HCT116 (cell line): ENCODE data around the gene CYB5B. TPM values are rescaled to one million over a fixed set of nuclear protein-coding genes. Genes with fewer than 3 reads are reported as not detected.

Source experiments
- ATAC-seq: fragments of 200-7000 bp; cut with Tn5 transposase; 2 replicates; pipeline ENCODE4 v1.9.1; 2020; ENCODE audit warnings: mild to moderate bottlenecking, moderate library complexity
- BruUV-seq: library from RNA; stranded (reverse); fragments of 400-500 nt; replicated peaks from 2 replicates; lab custom pipeline; 2021; lab: Mats Ljungman, UMichigan
- CTCF ChIA-PET: fragments of 300-600 bp; sonication (Branson Sonifier 250); formaldehyde crosslinking; loops from one replicate; lab custom pipeline; 2021; ENCODE audit warnings: antibody characterized with exemption; lab: Charles Lee
- POLR2A ChIA-PET: fragments of 300-600, 350-600 bp; sonication (Branson Sonifier 250); formaldehyde crosslinking; loops from one replicate; lab custom pipeline; 2021; ENCODE audit warnings: antibody characterized with exemption; lab: Charles Lee
- RAD21 ChIA-PET, 2 experiments: fragments of 300-600 bp; sonication (Branson Sonifier 250); formaldehyde crosslinking; loops; one replicate each; lab custom pipeline; 2023; ENCODE audit warnings: low total read pairs in 2 of 2; ENCODE audit not compliant: uncharacterized antibody in 2 of 2, unreplicated experiment in 2 of 2, low non-redundant PET in 1 of 2; lab: Charles Lee
- DNase-seq: peaks from one replicate; pipeline ENCODE4 v3.0.0-alpha.2; 2010; ENCODE audit warnings: low read depth, low spot score
- H2AFZ ChIP-seq: fragments of 200-600 bp; shearing (Covaris generic), sonication (generic); 2 replicates; pipeline ENCODE4 v1.6.1; 2017; ENCODE audit warnings: low read depth, mixed run types, mixed read lengths, antibody characterized with exemption, low read length; ENCODE audit not compliant: poor library complexity, severe bottlenecking
- H3K27ac ChIP-seq: 2 replicates; pipeline ENCODE4 v1.5.1; 2012; ENCODE audit warnings: low read depth, low read length
- H3K27me3 ChIP-seq: fragments of 200-600 bp; sonication (generic); 2 replicates; pipeline ENCODE4 v1.6.1; 2016; ENCODE audit warnings: mixed run types, low read length, mixed read lengths; ENCODE audit not compliant: insufficient read depth
- H3K36me3 ChIP-seq, 2 experiments: fragments of 200-500 bp in 1 of 2; fragments of 200-600 bp in 1 of 2; sonication (Bioruptor generic) in 1 of 2; sonication (generic) in 1 of 2; 2 replicates each; pipeline versions ENCODE4 v1.5.1 to v1.6.1; 2014 to 2016; ENCODE audit warnings: low read length in 2 of 2, inconsistent platforms in 1 of 2, mixed read lengths in 1 of 2, mixed run types in 1 of 2; ENCODE audit not compliant: insufficient read depth in 2 of 2, control insufficient read depth in 1 of 2
- H3K4me1 ChIP-seq, 2 experiments: fragments of 200-600 bp in 1 of 2; sonication (generic) in 1 of 2; 2 replicates each; pipeline versions ENCODE4 v1.5.1 to v1.6.1; 2012 to 2017; ENCODE audit warnings: low read length in 2 of 2, inconsistent platforms in 1 of 2, mild to moderate bottlenecking in 1 of 2, mixed read lengths in 1 of 2, mixed run types in 1 of 2, moderate library complexity in 1 of 2; ENCODE audit not compliant: insufficient read depth in 2 of 2, control insufficient read depth in 1 of 2
- H3K4me2 ChIP-seq: fragments of 200-600 bp; sonication (generic); 2 replicates; pipeline ENCODE4 v1.6.1; 2017; ENCODE audit warnings: mixed run types, low read length, mixed read lengths
- H3K4me3 ChIP-seq, 2 experiments: fragments of 200-600 bp in 1 of 2; sonication (generic) in 1 of 2; replicated peaks in 1 of 2; 2 replicates each; pipeline ENCODE4 v1.5.1; 2011 to 2016; ENCODE audit warnings: low read length in 2 of 2, control low read depth in 1 of 2, low read depth in 1 of 2, mild to moderate bottlenecking in 1 of 2, mixed read lengths in 1 of 2, mixed run types in 1 of 2
- H3K79me2 ChIP-seq: fragments of 200-600 bp; sonication (generic); 2 replicates; pipeline ENCODE4 v1.6.1; 2017; ENCODE audit warnings: mild to moderate bottlenecking, mixed run types, low read length, moderate library complexity, mixed read lengths; ENCODE audit not compliant: insufficient read depth
- H3K9ac ChIP-seq: fragments of 200-600 bp; sonication (generic); 2 replicates; pipeline ENCODE4 v1.6.1; 2016; ENCODE audit warnings: low read length, mixed read lengths
- H3K9me2 ChIP-seq: fragments of 200-600 bp; sonication (generic), shearing (Covaris generic); 2 replicates; pipeline ENCODE4 v1.6.1; 2017; ENCODE audit warnings: mixed run types, mild to moderate bottlenecking, moderate library complexity; ENCODE audit not compliant: insufficient read depth
- H3K9me3 ChIP-seq, 2 experiments: fragments of 200-500 bp in 1 of 2; fragments of 200-600 bp in 1 of 2; sonication (Bioruptor generic) in 1 of 2; sonication (generic) in 1 of 2; 2 replicates each; pipeline ENCODE4 v1.6.1; 2014 to 2017; ENCODE audit warnings: low read length in 2 of 2, mixed read lengths in 2 of 2, inconsistent platforms in 1 of 2, low read depth in 1 of 2, mild to moderate bottlenecking in 1 of 2, mixed run types in 1 of 2, moderate library complexity in 1 of 2; ENCODE audit not compliant: control insufficient read depth in 1 of 2, insufficient read depth in 1 of 2
- H4K20me1 ChIP-seq: fragments of 200-600 bp; sonication (generic), shearing (Covaris generic); 2 replicates; pipeline ENCODE4 v1.6.1; 2017; ENCODE audit warnings: mixed run types, mild to moderate bottlenecking, moderate library complexity; ENCODE audit not compliant: insufficient read depth
- CEBPB ChIP-seq: IDR thresholded peaks from 2 replicates; pipeline ENCODE4 v1.6.1; 2012; ENCODE audit warnings: low read depth
- CTCF ChIP-seq, 3 experiments: fragments of 200-600 bp in 1 of 3; sonication (generic) in 1 of 3; IDR thresholded peaks in 2 of 3; conservative IDR thresholded peaks in 1 of 3; 2 replicates each; pipeline ENCODE4 v1.5.1; 2012 to 2017; ENCODE audit warnings: low read depth in 2 of 3, low read length in 2 of 3, antibody characterized with exemption in 1 of 3, borderline replicate concordance in 1 of 3, control low read depth in 1 of 3, mild to moderate bottlenecking in 1 of 3, mixed read lengths in 1 of 3, mixed run types in 1 of 3, moderate library complexity in 1 of 3; ENCODE audit not compliant: insufficient read depth in 1 of 3
- ELF1 ChIP-seq: IDR thresholded peaks from 2 replicates; pipeline ENCODE4 v1.6.1; 2012; ENCODE audit warnings: low read depth, borderline replicate concordance
- FOSL1 ChIP-seq: IDR thresholded peaks from 2 replicates; pipeline ENCODE4 v1.6.1; 2012; ENCODE audit warnings: low read depth
- JUND ChIP-seq: IDR thresholded peaks from 2 replicates; pipeline ENCODE4 v1.6.1; 2012
- POLR2A ChIP-seq: IDR thresholded peaks from 2 replicates; pipeline ENCODE4 v1.7.0; 2011; ENCODE audit warnings: borderline replicate concordance; ENCODE audit not compliant: insufficient read depth, insufficient read length; ENCODE audit errors: extremely low read depth
- POLR2AphosphoS5 ChIP-seq: IDR thresholded peaks from 2 replicates; pipeline ENCODE4 v1.6.1; 2011; ENCODE audit warnings: mild to moderate bottlenecking, low read depth, low read length, moderate library complexity
- SRF ChIP-seq: IDR thresholded peaks from 2 replicates; pipeline ENCODE4 v1.6.1; 2012; ENCODE audit warnings: low read depth
- ZBTB33 ChIP-seq: IDR thresholded peaks from 2 replicates; pipeline ENCODE4 v1.6.1; 2011; ENCODE audit warnings: mild to moderate bottlenecking, low read length, moderate library complexity; ENCODE audit not compliant: insufficient replicate concordance; ENCODE audit errors: extremely low read depth
- intact Hi-C: fragments of 100-400 bp; cut with micrococcal nuclease; formaldehyde crosslinking; loops from 2 replicates; pipeline ENCODE4 v1.10.0; 2022
- total RNA-seq: library from RNA; stranded (reverse); gene quantifications from one replicate; pipeline ENCODE4 v1.2.1, GENCODE V29; 2021; ENCODE audit not compliant: unreplicated experiment

CYB5B gene
- total RNA-seq, 1 experiment from 2014 or later, result 689 TPM

GRCh38 chr16:69443927-69444631 is 19.7 kb downstream of the CYB5B start:
- Histone ChIP-seq H3K79me2 (peaks cover 100% of the 10 kb centered on the region), H3K4me1 (peaks cover 72 to 89% of the 10 kb centered on the region in 2 experiments), H3K27ac (peak overlapping the region; percentile 57), H3K9ac (peak overlapping the region; percentile 5; the same call in 1 of the 2 replicates), H3K4me3 (no peak overlapping the region), H3K9me2 (no peaks in the 10 kb centered on the region), H3K4me2 (peak overlapping the region; percentile 28), H3K9me3 (no peaks in the 10 kb centered on the region), H2AFZ (no peak overlapping the region), H4K20me1 (no peaks in the 10 kb centered on the region)
- ChIA-PET CTCF (interaction anchor here (1.2 to 1.8 kb wide), 2 partner anchors 47 to 48 kb away, joined by 5 to 6 read pairs; no protein-coding TSS in a partner anchor), POLR2A (interaction anchor here (1.2 kb wide), 1 partner anchor 10 kb away, joined by 4 read pairs; no protein-coding TSS in a partner anchor), RAD21 (no interaction called here)
- intact Hi-C loops, result no loop called here
- no peak for DNase-seq
- ATAC-seq, result peak; percentile 41
- no TSS peak for BruUV-seq
- TF ChIP-seq POLR2AphosphoS5, result no peak
- TF ChIP-seq CEBPB, result no peak
- no peak for TF ChIP-seq SRF
- no peak for TF ChIP-seq CTCF (IDR thresholded peaks at IDR 0.05 in 2 of 3, conservative IDR thresholded peaks at IDR 0.05 in 1 of 3; ENCODE audit: borderline replicate concordance in 1 of 3, insufficient read depth in 1 of 3, low read depth in 2 of 3, low read length in 2 of 3)
- TF ChIP-seq FOSL1, result no peak
- no peak for TF ChIP-seq POLR2A
- no peak for TF ChIP-seq JUND
- no peak for TF ChIP-seq ELF1
- TF ChIP-seq ZBTB33, result no peak
- TF ChIP-seq, all 23 proteins: peak for 0
- H3K36me3 ChIP-seq, result peaks cover 17 to 36% of the 10 kb centered on the region in 2 experiments
- H3K27me3 ChIP-seq, result no peaks in the 10 kb centered on the region
